SK-N-SH (cell line): ENCODE results near the gene GPR158.

ENCODE experiments used
- MXI1 ChIP-seq: IDR thresholded peaks from 2 replicates; pipeline ENCODE4 v1.6.1; 2012; ENCODE audit warnings: mild to moderate bottlenecking, low read depth, low read length, improper control_type of control experiment
- RFX5 ChIP-seq: IDR thresholded peaks from 2 replicates; pipeline ENCODE4 v1.6.1; 2012; ENCODE audit warnings: mild to moderate bottlenecking, improper control_type of control experiment, low read length
- TF ChIP-seq, protein P1 (sequence below): fragments of 200-600 bp; sonication (generic); IDR thresholded peaks from 2 replicates; pipeline ENCODE4 v1.6.1; 2017; ENCODE audit warnings: antibody characterized with exemption, mild to moderate bottlenecking, moderate library complexity

DNA sequence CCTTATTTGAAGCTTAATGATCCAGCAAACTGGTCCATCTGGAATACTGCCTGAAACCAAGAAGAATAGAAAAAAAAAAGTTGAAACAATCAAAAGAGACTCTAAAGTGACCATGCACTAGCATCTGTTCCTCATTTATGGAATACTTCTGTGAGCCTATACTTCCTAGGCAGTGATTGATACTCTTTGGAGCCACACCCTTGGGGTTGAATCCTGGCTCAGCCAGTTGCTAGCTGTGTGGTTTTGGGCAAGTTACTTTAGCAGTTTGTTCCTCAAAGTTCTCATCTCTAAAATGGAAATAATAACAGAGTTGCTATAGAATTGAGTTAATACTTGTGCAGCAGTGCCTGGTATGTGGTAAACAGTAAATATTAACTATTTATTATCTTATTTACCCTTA, 208.9 kb downstream of the GPR158 start:
- no peak for TF ChIP-seq MXI1
- no peak for TF ChIP-seq RFX5
- TF ChIP-seq, protein P1, sequence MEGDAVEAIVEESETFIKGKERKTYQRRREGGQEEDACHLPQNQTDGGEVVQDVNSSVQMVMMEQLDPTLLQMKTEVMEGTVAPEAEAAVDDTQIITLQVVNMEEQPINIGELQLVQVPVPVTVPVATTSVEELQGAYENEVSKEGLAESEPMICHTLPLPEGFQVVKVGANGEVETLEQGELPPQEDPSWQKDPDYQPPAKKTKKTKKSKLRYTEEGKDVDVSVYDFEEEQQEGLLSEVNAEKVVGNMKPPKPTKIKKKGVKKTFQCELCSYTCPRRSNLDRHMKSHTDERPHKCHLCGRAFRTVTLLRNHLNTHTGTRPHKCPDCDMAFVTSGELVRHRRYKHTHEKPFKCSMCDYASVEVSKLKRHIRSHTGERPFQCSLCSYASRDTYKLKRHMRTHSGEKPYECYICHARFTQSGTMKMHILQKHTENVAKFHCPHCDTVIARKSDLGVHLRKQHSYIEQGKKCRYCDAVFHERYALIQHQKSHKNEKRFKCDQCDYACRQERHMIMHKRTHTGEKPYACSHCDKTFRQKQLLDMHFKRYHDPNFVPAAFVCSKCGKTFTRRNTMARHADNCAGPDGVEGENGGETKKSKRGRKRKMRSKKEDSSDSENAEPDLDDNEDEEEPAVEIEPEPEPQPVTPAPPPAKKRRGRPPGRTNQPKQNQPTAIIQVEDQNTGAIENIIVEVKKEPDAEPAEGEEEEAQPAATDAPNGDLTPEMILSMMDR: no peak
